Measurements from ENCODE around the gene ZNF391. TPM values are rescaled to one million over a fixed set of nuclear protein-coding genes. Genes with fewer than 3 reads are reported as not detected.
A peak's percentile ranks its signal among the peaks of the same experiment; 100 is the strongest.

ZNF391 gene
- total and polyA plus RNA-seq, 2 donors (not counting 1 experiment from before 2014, with no cell fraction given), result 1.3 to 4.4 TPM

- CTCF ChIA-PET, result no interaction called here
- no peaks in the 10 kb centered on the region for H4K20me1 ChIP-seq (ENCODE audit: control insufficient read depth, insufficient read depth, low read length, poor library complexity, severe bottlenecking)
- POLR2A ChIA-PET, result no interaction called here
- H3K9ac ChIP-seq (ENCODE audit: low read length), result no peak overlapping the region
- no peaks in the 10 kb centered on the region for H3K79me2 ChIP-seq (ENCODE audit: control insufficient read depth, insufficient read depth, low read length)
- peaks cover 3 to 25% (median 10%) of the 10 kb centered on the region in 3 donors for H3K9me3 ChIP-seq (ENCODE audit: control extremely low read depth in 1 of 3, control insufficient read depth in 2 of 3, insufficient read depth in 1 of 3, low read length in 2 of 3)
- H3K27me3 ChIP-seq (replicated peaks in 1 of 4; ENCODE audit: control extremely low read depth in 1 of 4, control insufficient read depth in 3 of 4, insufficient read depth in 4 of 4, low read length in 3 of 4), result peaks cover 0 to 13% (median 7%) of the 10 kb centered on the region in 4 experiments
- Mint-ChIP-seq H3K4me3 (no peak overlapping the region), H3K9me3 (ENCODE audit: insufficient read depth) (peaks cover 15% of the 10 kb centered on the region), H3K27me3 (peaks cover 32% of the 10 kb centered on the region), H3K27ac (no peak overlapping the region), H3K4me1 (peaks cover 13% of the 10 kb centered on the region)
- no peak overlapping the region for H3K4me3 ChIP-seq (ENCODE audit: control extremely low read depth in 1 of 5, extremely low read depth in 1 of 5, insufficient read depth in 1 of 5, low read depth in 2 of 5, low read length in 4 of 5)
- H2AFZ ChIP-seq (ENCODE audit: insufficient read depth, low read depth, low read length, poor library complexity, severe bottlenecking), result no peak overlapping the region
- DNase-seq (no peak), ATAC-seq (ENCODE audit: low read depth) (no peak)
- no peak overlapping the region for H3K27ac ChIP-seq (ENCODE audit: low read length in 2 of 2)
- H3K36me3 ChIP-seq (replicated peaks in 1 of 2; ENCODE audit: control extremely low read depth in 1 of 2, control insufficient read depth in 1 of 2, extremely low read depth in 1 of 2, insufficient read depth in 2 of 2, low read length in 1 of 2), result no peaks in the 10 kb centered on the region
- H3K4me2 ChIP-seq (replicated peaks; ENCODE audit: low read depth, low read length, poor library complexity, severe bottlenecking), result no peak overlapping the region
- no peak for TF ChIP-seq CTCF (IDR thresholded peaks at IDR 0.05)
- no peak for TF ChIP-seq EZH2 (IDR thresholded peaks at IDR 0.05; ENCODE audit: borderline replicate concordance, insufficient read depth, low read depth, low read length, poor library complexity, severe bottlenecking)
- no CpG with 5 or more reads among the region's 4 CpGs for WGBS (ENCODE audit: insufficient coverage)
- intact Hi-C loops (cut with micrococcal nuclease), result loop anchor here (10.0 kb wide), 1 partner anchor 196 kb away; no protein-coding TSS in a partner anchor
- peaks cover 5 to 14% of the 10 kb centered on the region in 2 donors for H3K4me1 ChIP-seq (ENCODE audit: control insufficient read depth in 2 of 2, insufficient read depth in 2 of 2, low read length in 2 of 2)
Measured at GRCh38 chr6:27370391-27370790, 18.2 kb upstream of the ZNF391 start.

- DNase-seq (peak; percentile 78), ATAC-seq (ENCODE audit: low read depth) (peak; percentile 100)
- intact Hi-C loops (cut with micrococcal nuclease), result loop anchor here (1.0 to 10.0 kb wide), 2 partner anchors 13 to 200 kb away; partner anchors contain the start of gene ZNF391
- ChIA-PET POLR2A (interaction anchor here (0.7 kb wide), 1 partner anchor 767 kb away, joined by 5 read pairs; no protein-coding TSS in a partner anchor), CTCF (no interaction called here)
- Histone ChIP-seq H3K4me1 (ENCODE audit: control insufficient read depth in 2 of 2, insufficient read depth in 2 of 2, low read length in 2 of 2) (peaks cover 8 to 17% of the 10 kb centered on the region in 2 donors), H3K9me3 (ENCODE audit: control extremely low read depth in 1 of 3, control insufficient read depth in 2 of 3, insufficient read depth in 1 of 3, low read length in 2 of 3) (peaks cover 0 to 8% (median 0%) of the 10 kb centered on the region in 3 donors), H4K20me1 (ENCODE audit: control insufficient read depth, insufficient read depth, low read length, poor library complexity, severe bottlenecking) (no peaks in the 10 kb centered on the region), H3K27me3 (replicated peaks in 1 of 4; ENCODE audit: control extremely low read depth in 1 of 4, control insufficient read depth in 3 of 4, insufficient read depth in 4 of 4, low read length in 3 of 4) (peaks cover 0 to 13% (median 7%) of the 10 kb centered on the region in 4 experiments), H3K36me3 (replicated peaks in 1 of 2; ENCODE audit: control extremely low read depth in 1 of 2, control insufficient read depth in 1 of 2, extremely low read depth in 1 of 2, insufficient read depth in 2 of 2, low read length in 1 of 2) (no peaks in the 10 kb centered on the region), H3K4me2 (replicated peaks; ENCODE audit: low read depth, low read length, poor library complexity, severe bottlenecking) (peak overlapping the region; percentile 94), H2AFZ (ENCODE audit: insufficient read depth, low read depth, low read length, poor library complexity, severe bottlenecking) (peak overlapping the region; percentile 98), H3K27ac (ENCODE audit: low read length in 2 of 2) (no peak overlapping the region), H3K9ac (ENCODE audit: low read length) (peak overlapping the region; percentile 69), H3K79me2 (ENCODE audit: control insufficient read depth, insufficient read depth, low read length) (no peaks in the 10 kb centered on the region), H3K4me3 (ENCODE audit: control extremely low read depth in 1 of 5, extremely low read depth in 1 of 5, insufficient read depth in 1 of 5, low read depth in 2 of 5, low read length in 4 of 5) (peak overlapping the region in 4 of 5 experiments; percentile 58 to 77 (median 68))
- no peaks in the 10 kb centered on the region for H3K9me3 Mint-ChIP-seq (ENCODE audit: insufficient read depth)
- peaks cover 16% of the 10 kb centered on the region for H3K4me1 Mint-ChIP-seq
- 4% methylated on average over 28 of the region's 31 CpGs for WGBS (ENCODE audit: insufficient coverage)
- H3K4me3 Mint-ChIP-seq, result peak overlapping the region; percentile 84
- TF ChIP-seq CTCF (IDR thresholded peaks at IDR 0.05) (no peak), EZH2 (IDR thresholded peaks at IDR 0.05; ENCODE audit: borderline replicate concordance, insufficient read depth, low read depth, low read length, poor library complexity, severe bottlenecking) (no peak)
- peak overlapping the region; percentile 42 for H3K27ac Mint-ChIP-seq
- peaks cover 25% of the 10 kb centered on the region for H3K27me3 Mint-ChIP-seq
Measured at GRCh38 chr6:27374824-27375612, 13.5 kb upstream of the ZNF391 start.

Data from B cell (primary cell).